Astrocyte of the spinal cord (primary cell): ENCODE measurements around the gene ARHGEF16.

Experiments used
- DNase-seq: peaks from one replicate; pipeline ENCODE4 v3.0.0; 2011; ENCODE audit warnings: low read depth, low spot score
- H3K4me3 ChIP-seq: 2 replicates; pipeline ENCODE4 v1.5.1; 2011; ENCODE audit warnings: low read depth, mild to moderate bottlenecking, low read length, moderate library complexity
- CTCF ChIP-seq: IDR thresholded peaks from 2 replicates; pipeline ENCODE4 v1.5.1; 2012; ENCODE audit warnings: low read depth, mild to moderate bottlenecking, low read length, inconsistent platforms
- in situ Hi-C: cut with HindIII; loops from 2 replicates; pipeline ENCODE4 v1.10.0; 2017; ENCODE audit warnings: low sequenced_read_pairs

The ARHGEF16 gene

DNA sequence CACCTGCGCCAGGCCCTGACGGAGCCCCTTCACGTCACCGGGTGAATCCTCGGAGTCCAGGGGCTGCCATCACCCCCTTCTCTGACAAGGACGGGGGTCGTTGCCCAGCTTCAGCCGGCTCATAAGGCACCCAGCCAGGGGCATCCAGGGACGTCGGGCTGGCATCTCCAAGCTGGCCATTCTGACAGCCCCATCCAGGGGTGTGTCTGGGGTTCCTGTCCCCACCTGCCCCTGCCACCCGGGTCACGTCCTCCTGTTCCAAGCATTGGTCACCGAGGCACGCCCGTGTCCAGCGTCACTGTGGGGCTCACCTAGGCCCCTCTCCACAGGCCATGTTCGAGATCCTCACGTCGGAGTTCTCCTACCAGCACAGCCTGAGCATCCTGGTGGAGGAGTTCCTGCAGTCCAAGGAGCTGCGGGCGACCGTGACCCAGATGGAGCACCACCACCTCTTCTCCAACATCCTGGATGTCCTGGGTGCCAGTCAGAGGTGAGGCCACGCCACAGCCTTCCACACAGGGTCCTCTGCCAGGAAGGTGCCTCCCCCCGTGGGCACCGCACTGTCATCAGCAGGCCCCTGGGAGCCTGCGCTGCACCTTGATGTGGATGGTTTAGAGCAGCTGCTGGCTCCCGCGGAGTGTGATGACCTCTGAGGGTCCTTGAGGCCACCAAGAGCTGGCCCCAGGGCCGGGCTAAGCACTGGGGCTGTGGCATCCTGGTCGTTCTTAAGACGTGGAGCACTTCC lies 14.8 kb downstream of the ARHGEF16 start:
- no peak for TF ChIP-seq CTCF
- in situ Hi-C loops: no loop called here
- no peak for DNase-seq
- no peak overlapping the region for H3K4me3 ChIP-seq

- no peak for DNase-seq
- in situ Hi-C loops: no loop called here
- H3K4me3 ChIP-seq: no peak overlapping the region
- no peak for TF ChIP-seq CTCF
Observed at GRCh38 chr1:3469849-3470649, 15.6 kb downstream of the ARHGEF16 start.

GRCh38 chr1:3470650-3471355 lies 16.3 kb downstream of the ARHGEF16 start:
- in situ Hi-C loops: no loop called here
- no peak for TF ChIP-seq CTCF
- no peak overlapping the region for H3K4me3 ChIP-seq
- no peak for DNase-seq

- TF ChIP-seq CTCF: peak; percentile 56
- DNase-seq: peak; percentile 60
- H3K4me3 ChIP-seq: no peak overlapping the region
- in situ Hi-C loops: no loop called here
Observed at GRCh38 chr1:3471356-3472087, 17.1 kb downstream of the ARHGEF16 start.

GRCh38 chr1:3472088-3472850 lies 17.8 kb downstream of the ARHGEF16 start:
- no peak for DNase-seq
- no peak overlapping the region for H3K4me3 ChIP-seq
- in situ Hi-C loops: no loop called here
- TF ChIP-seq CTCF: no peak
